HT-29 (cell line): ENCODE measurements around the gene CDH4. TPM values are rescaled to one million over a fixed set of nuclear protein-coding genes. Genes with fewer than 3 reads are reported as not detected.

Experiments
- DNase-seq: peaks from one replicate; pipeline ENCODE4 v3.0.0-alpha.2; 2015; ENCODE audit warnings: low spot score
- total RNA-seq: library from RNA; depleted of rRNA; stranded (reverse); fragments of >200 nt; shearing (Covaris generic); gene quantifications from 2 replicates; pipeline ENCODE4 v1.2.3, GENCODE V29; 2014; rRNA removed

The CDH4 gene
- not detected in 2 replicates for total RNA-seq

DNA sequence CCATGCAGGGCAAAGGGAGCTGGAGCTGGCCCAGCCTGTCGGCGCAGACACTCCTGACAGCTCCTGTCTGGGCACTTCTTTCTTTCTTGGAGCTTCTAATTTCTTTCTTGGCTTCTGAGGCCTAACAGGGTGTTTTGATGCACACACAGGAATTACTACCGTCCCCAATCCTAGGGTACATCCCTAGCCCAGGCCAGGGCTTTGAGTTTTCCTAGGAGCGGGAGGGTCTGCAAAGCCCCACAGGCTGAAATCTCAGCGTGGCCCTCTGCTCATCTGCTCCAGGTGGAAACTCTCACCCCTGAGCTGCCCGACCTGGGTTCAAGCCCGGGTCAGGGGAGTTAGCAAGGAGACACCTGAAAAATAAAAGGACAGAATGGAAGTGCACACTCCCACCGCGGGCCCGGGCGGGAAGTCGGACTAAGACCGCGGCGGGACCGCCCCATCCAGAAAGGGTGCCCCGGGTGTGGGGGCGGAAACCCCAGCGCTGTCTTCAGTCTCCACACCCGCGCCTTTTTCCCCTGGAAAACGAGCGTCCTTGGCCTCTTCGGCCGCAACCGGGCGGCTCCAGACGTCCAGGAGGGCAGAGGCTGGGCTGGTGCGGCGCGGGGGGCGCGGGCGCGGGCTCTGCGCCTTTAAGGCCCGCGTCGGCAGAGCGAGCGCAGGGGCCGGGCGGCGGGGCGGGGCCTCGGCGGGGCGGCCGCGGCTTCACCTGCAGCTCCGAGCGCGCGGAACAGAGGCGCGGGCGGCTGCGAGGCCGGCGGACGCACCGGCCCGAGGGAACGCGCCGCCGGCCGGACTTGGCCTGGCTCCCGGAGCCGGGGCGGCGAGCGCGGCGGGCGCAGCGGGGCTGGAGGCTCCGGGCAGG is at the start of gene CDH4:
Gene CDH4, plus strand, starts transcription at position 733 of the 865 bp plus-strand sequence.
- no peak for DNase-seq

DNA sequence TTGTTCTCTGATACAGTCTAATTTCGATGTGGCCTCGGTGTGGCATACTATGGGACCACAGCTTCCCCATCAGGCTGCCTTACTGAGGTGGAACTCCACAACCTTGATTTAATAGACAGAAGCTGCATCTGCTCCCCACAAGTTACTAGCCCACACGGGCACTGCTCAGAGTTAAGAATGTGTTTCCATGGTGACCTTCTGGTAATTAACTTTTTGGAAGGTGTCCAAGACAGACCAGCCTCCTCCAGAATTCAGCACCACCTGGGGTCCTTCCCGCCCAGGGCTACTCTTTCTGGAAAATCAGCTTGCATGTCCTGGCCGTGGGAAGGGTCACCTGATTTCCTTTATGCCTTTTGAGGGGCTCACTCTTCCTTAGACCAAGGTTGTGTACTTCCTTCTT is 48.7 kb upstream of the CDH4 start:
- no peak for DNase-seq

DNA sequence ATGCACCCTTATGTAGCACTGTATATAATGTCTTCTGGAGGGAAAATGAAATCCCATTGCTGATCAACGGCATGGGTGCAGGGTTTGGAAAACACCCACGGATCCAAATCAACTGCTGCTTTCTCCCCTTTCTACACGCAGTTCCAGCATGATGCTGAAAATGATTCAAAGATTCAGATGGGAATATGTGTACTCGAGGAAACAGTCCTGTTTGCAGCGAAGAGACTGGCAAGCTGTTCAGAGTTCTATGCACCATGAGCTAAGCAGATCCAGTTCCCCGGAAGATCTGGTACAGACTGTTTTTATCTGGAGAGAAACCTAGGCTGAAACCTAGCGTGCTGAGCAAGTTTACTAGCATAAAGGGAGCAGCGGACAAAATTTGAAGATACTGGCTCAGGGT is 47.9 kb upstream of the CDH4 start:
- DNase-seq: no peak

DNA sequence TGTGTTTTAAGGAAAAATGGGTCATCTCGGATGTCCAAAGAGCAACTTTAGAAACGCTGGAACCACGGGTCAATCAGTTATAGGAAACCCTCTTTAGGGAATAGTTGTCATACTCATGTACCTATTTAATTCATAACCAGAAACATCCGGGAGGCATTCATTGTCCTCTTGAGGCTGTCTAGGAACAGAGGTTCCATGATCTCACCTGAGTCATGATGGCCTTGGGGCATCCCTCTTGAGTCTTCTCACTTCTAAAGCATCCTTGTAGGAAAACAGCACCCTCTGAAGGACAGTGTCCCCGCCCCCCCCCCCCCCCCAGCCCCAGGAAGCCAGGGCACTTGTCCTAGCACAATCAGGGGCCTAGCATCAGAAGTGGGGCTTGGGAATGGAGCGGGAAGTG is 46.3 kb upstream of the CDH4 start:
- DNase-seq: no peak

DNA sequence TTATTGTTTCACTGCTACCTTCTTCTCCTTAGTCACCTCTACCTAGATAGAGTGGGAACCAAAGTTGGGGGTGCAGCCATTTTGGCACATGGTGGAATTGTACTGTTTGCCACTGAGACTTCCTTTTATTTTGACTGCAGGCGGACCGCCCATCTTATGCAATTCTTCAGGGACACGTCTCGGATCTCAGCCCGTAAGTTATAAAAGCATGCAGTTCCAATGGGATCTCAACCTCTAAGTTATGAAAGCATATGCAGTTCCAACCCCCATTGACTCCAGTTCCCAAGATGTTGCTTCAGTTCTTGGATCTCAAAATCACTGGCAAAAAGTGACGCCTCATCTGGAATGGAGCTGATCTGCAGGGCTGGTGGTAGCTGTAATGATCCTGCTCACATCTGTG is 41.2 kb upstream of the CDH4 start:
- no peak for DNase-seq

DNA sequence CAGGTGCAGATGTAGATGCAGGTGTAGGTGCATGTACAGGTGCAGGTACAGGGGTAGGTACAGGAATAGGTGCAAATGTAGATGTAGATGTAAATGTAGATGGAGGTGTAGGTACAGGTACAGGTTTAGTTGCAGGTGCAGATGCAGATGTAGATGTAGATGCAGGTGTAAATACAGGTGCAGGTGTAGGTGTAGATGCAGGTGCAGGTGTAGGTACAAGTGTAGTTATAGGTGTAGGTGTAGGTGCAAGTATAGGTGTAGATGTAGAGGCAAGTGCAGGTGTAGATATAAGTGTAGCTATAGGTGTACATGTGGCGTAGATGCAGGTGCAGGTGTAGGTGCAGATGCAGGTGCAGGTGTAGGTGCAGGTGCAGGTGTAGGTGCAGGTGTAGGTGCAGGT is 34.2 kb upstream of the CDH4 start:
- no peak for DNase-seq

DNA sequence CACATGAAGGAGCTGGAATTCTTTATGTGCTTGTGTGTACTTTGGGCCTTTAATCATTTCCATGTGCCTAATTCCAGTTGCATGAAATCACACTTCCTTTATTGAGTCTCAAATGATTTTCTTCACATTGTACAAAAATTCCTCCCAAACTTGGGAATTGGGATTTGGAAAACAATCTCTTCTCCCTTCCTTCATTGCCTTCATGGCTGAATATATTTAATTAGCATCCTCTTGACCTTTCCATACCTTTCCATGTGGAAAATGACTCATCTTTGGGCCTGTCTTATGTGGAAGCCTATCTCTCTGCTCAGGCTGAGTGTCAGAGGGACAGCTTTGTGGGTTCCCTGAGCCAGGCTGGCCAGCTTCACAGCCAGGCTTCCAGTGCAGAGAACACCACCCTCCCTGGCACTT is 33.0 kb upstream of the CDH4 start:
- DNase-seq: no peak

DNA sequence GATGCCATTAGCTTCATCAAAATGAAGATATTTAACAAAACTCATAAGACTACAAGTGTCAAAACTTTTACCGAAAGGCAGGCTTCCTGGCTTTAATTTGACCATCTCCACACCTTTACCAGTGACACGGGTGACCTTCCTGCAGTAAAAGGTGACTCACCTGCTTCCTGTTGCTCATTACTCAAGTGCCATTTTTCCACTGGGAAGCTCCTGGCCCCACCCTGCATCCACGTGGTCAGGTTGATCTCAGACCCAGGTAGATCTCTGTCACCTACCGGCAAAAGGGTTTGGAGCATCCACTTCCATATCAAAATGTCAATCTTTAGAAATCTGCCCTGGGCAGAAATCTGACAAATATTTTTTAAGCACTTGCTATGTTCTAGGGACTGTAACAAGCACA is 31.9 kb upstream of the CDH4 start:
- no peak for DNase-seq

DNA sequence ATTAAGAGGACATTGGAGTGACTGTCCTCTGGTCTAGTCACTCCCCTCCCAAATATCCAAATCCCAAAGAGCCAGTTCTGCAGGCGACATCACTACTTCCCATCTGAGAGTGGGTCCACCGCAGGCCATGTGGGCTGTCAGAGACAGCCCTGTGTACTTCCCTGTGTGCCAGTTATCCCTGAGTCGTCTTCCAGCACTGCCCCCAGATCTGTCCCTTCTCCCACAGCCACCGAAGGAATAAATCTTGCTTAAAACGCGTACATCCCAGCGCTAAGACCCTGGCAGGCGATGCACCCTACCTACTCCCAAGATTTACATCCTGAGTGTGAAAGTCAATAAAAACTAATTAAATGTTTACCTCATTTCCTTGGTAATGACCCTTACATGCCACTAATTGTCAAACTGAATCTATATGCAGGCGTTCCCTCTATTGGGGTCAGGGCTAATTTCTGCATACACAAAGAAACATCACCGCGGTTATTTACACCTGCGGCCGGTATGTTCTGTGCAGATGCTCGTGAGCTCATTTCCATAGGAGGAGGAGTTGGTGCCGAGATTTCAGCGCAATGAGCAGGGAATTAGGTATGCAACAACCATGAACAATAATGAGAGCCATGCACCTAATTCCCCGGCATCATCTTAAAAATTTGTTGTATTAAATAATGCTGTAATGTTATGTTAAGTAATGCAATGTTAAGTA is 31.3 kb upstream of the CDH4 start:
- DNase-seq: no peak

DNA sequence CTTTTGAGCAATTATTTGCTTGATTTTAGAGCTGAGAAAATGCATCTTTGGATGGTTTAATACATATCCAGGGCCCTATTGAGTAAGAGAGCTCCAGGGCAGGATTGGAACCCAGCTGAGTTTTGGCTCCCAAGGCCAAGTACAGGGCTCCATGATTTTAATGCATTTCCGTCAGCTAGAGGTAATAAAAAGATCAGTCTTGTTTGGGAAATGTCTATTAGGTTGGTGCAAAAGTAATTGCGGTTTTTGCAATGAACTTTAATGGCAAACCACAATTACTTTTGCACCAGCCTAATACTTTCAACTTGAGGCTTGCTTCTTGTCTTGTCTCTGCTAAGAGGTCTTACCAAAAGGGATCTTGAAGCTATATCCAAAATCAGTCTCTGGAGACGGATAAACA is 29.4 kb upstream of the CDH4 start:
- DNase-seq: no peak

DNA sequence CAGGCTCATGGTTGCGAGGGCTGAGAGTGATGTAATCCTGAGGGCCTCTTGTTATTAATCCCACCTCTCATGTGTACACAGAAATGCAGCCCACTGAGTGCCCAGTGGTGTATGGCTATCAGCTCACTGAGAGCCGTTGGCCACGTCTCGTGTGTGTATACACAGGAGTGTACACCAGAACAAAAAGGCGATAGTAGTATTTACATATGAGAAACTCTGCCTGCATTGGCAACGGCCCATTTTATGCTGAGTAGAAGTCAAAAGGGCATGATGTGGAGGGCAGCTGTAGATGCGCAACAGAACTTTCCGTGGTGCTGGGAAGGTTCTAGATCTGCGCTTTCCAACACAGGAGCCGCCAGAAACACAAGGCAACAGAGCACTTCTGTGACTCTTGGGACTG is 28.9 kb upstream of the CDH4 start:
- no peak for DNase-seq

DNA sequence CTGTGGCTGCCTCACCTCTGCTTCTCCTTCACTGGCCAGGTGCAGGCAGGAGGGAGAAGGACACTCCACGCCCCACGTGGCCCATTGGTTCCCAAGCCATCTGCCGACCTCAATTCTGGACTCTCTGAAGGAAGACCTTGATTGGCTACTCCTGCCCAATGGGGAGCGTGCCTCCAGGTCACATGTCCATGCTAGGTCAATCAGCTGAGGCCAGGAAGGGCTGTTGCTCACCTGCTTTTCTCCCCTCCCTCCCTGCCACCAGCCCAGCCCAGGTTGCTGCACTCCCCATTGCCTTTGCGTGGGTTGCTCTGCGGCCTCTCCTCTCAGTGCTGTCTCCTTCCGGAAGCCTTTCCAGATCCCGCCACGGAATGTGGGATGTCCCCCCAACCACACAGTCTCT is 21.9 kb upstream of the CDH4 start:
- DNase-seq: no peak

DNA sequence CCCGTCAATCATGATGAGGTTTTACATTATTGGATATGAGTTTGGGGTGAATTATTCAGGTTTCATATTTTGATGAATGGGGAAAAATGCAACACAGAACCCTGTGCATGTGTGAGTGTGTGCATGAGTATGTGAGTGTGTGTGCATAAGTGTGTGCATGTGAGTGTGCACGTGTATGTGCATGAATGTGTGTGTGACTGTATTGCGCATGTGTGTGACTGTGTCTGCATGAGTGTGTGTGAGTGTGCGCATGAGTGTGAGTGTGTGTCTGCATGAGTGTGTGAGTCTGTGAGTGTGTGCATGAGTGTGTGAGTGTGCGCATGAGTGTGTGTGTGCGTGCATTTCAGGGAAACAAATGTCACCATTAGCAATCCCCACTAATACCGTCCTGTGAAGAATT is 18.5 kb upstream of the CDH4 start:
- no peak for DNase-seq

DNA sequence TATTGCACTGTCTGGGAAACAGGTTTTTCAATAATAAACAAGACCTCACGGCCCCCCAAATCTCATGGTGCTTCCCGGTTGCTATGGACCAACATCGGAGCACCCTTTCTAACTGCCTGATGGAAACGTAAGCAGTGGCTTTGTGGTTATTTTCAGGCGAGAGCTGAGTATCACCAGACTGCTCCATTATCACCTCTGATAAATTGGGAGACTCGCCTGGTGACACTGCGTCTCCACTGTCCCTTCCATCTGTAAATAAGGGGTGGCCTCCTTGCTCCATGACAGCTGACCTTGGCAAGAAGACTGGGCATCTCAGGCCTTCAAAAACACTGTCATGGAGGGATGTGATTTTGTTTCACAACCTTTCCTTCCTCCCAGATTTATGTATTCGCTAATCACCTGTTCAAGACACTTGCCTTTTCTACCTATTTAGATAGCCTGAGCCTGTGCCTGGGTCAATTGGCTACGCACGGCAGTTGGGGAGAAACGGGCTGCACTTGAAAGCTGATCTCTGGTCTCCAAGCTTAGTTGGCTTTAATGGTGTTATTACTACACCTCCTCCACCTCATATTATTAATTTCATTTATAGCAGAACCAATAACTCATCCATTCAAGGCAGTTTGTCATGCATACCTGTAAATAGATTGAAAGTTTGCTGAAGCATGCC is 17.7 kb upstream of the CDH4 start:
- DNase-seq: no peak

DNA sequence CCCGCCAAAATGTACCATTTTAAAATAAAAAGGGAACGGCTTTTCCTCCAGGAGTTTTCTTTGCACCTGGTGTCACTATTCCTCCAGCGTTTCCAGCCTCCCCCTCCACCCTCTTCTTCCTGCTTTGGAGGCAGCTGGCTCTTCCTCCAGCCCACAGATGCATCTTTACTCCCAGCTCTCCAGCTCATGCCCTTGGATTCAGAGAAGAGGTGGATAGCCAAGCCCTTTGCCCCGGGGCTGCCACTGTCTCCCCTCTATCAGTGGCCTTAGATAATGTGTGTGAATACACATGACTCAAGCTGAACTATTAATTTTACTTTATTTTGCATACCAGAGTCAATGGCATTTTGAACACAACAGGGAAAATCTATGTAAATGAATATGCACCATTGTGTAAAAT is 15.3 kb upstream of the CDH4 start:
- DNase-seq: no peak

DNA sequence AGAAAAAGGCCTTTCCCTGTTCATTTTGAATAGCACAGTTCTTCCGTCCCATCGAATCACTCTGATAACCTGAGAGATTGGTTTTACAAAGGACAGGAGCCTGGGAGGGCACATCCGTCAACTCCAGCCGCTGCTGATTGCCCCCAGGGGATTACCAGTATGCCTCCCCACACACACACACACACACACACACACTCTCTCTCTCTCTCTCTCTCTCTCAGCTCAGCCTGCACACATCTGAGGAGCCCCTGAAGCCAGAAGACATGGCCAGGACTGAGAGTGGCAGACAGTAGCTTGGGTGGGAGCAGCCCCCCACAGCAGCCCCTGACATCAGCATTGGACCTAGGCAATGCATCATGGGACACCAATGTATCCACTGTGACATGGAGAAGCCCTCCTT is 13.2 kb upstream of the CDH4 start:
- no peak for DNase-seq

DNA sequence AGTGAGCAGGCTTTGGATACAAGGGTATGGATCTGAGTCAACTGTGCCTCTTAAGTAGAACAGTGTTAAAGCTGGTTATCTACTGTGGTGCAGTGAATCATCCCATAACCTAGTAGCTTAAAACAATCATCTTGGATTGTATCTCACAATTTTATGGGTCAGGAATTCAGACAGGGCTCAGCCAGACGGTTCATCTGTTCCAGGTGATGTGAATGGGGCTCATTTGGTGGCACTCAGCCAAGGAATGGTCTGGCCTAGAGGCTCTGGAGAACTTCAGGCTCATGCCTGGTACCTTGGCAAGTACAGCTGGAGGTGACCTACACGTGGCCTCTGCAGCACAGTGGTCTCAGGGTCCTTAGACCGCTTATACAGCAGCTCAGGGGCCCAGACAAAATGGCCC is 11.2 kb upstream of the CDH4 start:
- DNase-seq: no peak

DNA sequence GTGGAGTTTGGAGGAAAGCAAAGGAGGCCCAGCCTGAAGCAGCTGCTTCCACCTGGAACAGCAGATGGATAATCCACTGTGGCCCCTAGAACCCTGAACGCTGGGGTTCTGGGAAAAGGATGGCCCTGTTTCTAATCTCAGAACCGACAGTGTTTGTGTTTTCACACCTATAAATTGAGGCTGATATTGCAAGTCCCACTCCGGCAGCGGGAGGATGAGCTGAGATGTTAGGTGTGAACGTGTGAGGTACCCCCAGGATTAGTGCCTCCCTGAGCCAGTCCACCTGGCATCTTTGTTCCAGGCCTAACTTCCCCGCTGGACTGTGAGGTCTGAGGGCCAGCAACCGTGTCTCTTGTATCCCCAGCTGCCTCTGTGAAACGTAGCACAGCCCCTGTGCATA is 7.8 kb upstream of the CDH4 start:
- DNase-seq: no peak

DNA sequence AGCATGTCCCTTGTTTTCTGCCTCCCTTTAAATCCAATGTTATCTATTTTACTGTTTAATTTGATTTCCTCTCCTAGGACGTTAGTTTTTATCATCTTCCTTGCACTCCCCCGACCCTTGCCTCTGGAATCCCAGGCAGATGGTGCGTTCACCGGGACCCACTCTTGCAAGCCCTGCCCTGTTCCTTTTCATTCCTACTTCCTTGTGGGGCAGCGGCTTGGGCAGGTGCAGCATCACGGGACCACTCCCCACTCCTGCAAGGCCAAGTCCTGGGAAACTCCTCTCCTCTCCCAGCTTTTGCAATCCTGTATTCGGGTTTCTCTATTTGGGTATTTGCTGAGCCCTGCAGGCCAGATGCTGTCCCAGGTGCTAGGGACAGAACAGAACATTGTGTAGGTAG is 5.8 kb upstream of the CDH4 start:
- DNase-seq: no peak

DNA sequence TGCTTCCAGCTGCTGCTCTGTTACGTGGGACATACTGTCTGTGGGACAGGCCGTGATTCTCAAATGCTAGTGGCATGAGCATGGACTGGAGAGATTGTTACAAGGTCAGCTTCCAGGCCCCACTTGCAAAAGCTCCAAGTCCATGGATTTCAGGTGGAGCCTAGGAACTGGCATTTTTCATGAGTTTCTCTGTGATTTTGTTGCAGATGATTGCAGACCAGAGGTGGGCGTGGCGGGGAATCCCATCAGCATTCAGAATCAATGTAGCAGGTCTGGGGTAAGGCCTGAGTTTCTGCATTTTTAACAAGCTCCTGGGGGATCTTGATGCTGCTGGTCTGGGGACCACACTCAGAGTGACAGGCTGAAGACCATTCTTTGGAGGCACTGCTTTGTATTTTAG is 2.4 kb upstream of the CDH4 start:
- DNase-seq: no peak

DNA sequence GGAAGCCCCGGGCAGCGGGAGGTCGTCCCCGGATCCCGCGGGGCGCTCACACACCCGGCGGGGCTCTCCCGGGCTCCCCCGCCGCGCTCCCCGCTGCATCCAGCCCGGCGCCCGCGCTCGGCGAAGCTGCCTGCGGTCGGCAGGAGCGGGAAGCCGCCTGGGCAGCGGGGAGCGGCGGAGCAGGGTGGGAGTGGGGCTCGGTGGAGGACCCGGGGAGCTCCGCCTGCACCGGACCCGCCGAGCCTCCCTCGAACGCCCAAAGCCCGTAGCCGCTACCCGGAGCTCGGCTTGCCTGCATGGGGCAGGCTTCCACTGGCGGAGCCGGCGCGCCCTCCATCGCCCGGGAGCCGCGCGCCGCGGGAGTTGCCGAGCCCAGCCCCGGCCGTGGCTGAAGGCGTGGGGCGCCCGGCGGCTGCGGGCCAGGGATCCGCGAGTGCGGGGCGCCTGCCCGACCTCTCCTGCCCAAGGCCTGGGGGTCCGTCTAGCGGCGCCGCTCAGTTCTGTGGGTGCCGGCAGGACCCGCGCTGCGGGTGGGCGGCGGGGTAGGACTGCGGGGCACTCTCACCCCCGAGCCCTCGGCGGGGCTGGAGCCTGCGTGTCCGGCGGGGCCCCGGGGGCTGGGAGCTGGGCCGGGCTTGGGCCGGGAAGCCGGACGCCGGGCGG is 671 bp downstream of the CDH4 start:
- DNase-seq: no peak

DNA sequence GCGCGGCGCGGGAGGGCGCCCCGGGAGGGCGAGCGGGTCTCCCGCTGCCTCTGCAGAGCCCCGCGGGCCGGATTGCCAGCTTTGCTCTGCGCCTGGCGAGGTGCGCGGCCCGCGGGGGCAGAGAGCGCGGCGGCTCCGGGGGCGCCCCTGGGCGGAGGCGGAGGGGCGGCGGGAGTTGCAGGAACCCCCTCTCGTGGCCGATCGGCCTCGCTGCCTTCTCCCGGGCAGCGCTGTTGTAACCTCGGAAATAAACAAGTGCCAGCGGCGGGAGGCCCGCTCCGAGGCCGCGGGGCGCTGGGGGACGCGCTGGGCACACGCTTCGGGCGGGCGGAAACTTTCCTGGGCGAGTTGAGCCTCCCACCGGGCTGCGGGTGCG is 1.2 kb downstream of the CDH4 start:
- no peak for DNase-seq
